ENCODE data around the gene DUOXA1.
"Not testable (repeated sequence)": the region's sequence is repeated elsewhere in the genome, so short reads cannot be mapped to it uniquely, and the experiment has no call there.

The DUOXA1 gene

GRCh38 chr15:45079201-45079600, 50.5 kb downstream of the DUOXA1 start:
- not testable (repeated sequence) for H3K27me3 ChIP-seq (ENCODE audit: insufficient read depth, low read length); H3K9me3 ChIP-seq (ENCODE audit: low read length); H3K4me3 ChIP-seq (ENCODE audit: low read length); H3K36me3 ChIP-seq (ENCODE audit: insufficient read depth, low read length); H3K4me1 ChIP-seq (ENCODE audit: insufficient read depth, low read length); H2AFZ ChIP-seq (ENCODE audit: low read depth, low read length)

GRCh38 chr15:45077391-45077790, 52.3 kb downstream of the DUOXA1 start:
- not testable (repeated sequence) for H3K9me3 ChIP-seq (ENCODE audit: low read length); H3K4me3 ChIP-seq (ENCODE audit: low read length); H3K36me3 ChIP-seq (ENCODE audit: insufficient read depth, low read length); H3K4me1 ChIP-seq (ENCODE audit: insufficient read depth, low read length); H2AFZ ChIP-seq (ENCODE audit: low read depth, low read length); H3K27me3 ChIP-seq (ENCODE audit: insufficient read depth, low read length)

- not testable (repeated sequence) for H3K9me3 ChIP-seq (ENCODE audit: low read length); H3K4me3 ChIP-seq (ENCODE audit: low read length); H2AFZ ChIP-seq (ENCODE audit: low read depth, low read length); H3K36me3 ChIP-seq (ENCODE audit: insufficient read depth, low read length); H3K4me1 ChIP-seq (ENCODE audit: insufficient read depth, low read length); H3K27me3 ChIP-seq (ENCODE audit: insufficient read depth, low read length)
Observed at GRCh38 chr15:45075440-45076320, 54.0 kb downstream of the DUOXA1 start.

- not testable (repeated sequence) for H3K27me3 ChIP-seq (ENCODE audit: insufficient read depth, low read length); H3K4me1 ChIP-seq (ENCODE audit: insufficient read depth, low read length); H3K4me3 ChIP-seq (ENCODE audit: low read length); H3K9me3 ChIP-seq (ENCODE audit: low read length); H3K36me3 ChIP-seq (ENCODE audit: insufficient read depth, low read length); H2AFZ ChIP-seq (ENCODE audit: low read depth, low read length)
Observed at GRCh38 chr15:45073602-45074001, 56.1 kb downstream of the DUOXA1 start.

- not testable (repeated sequence) for H2AFZ ChIP-seq (ENCODE audit: low read depth, low read length); H3K4me3 ChIP-seq (ENCODE audit: low read length); H3K4me1 ChIP-seq (ENCODE audit: insufficient read depth, low read length); H3K9me3 ChIP-seq (ENCODE audit: low read length); H3K27me3 ChIP-seq (ENCODE audit: insufficient read depth, low read length); H3K36me3 ChIP-seq (ENCODE audit: insufficient read depth, low read length)
Observed at GRCh38 chr15:45069942-45070360, 59.7 kb downstream of the DUOXA1 start.
